GM18505 (cell line): ENCODE measurements around the gene POC1A.

Experiments used
- ATAC-seq: cut with Tn5 transposase; IDR thresholded peaks from one replicate; pipeline ENCODE4 v1.9.1; 2021; ENCODE audit not compliant: unreplicated experiment
- POLR2A ChIP-seq: IDR thresholded peaks from 4 replicates; pipeline ENCODE4 v1.6.1; 2011; ENCODE audit warnings: borderline replicate concordance; ENCODE audit not compliant: insufficient read depth, insufficient read length; ENCODE audit errors: extremely low read depth

The POC1A gene

GRCh38 chr3:52092891-52093290, 61.3 kb downstream of the POC1A start:
- TF ChIP-seq POLR2A, result no peak
- ATAC-seq, result no peak

GRCh38 chr3:52092271-52092660, 62.0 kb downstream of the POC1A start:
- no peak for ATAC-seq
- TF ChIP-seq POLR2A, result no peak

GRCh38 chr3:52091586-52092270, 62.5 kb downstream of the POC1A start:
- no peak for ATAC-seq
- no peak for TF ChIP-seq POLR2A

- ATAC-seq, result no peak
- TF ChIP-seq POLR2A, result no peak
These were observed 63.2 kb downstream of the POC1A start for GRCh38 chr3:52090933-52091468.

GRCh38 chr3:52090131-52090932, 63.9 kb downstream of the POC1A start:
- no peak for ATAC-seq

GRCh38 chr3:52089691-52090090, 64.5 kb downstream of the POC1A start:
- TF ChIP-seq POLR2A, result no peak
- ATAC-seq, result no peak

More at GRCh38 chr3:52090131-52090932, 63.9 kb downstream of the POC1A start:
- no peak for TF ChIP-seq POLR2A

GRCh38 chr3:52088445-52089367, 65.5 kb downstream of the POC1A start:
- TF ChIP-seq POLR2A, result no peak
- no peak for ATAC-seq

- no peak for TF ChIP-seq POLR2A
- ATAC-seq, result no peak
These were observed 66.5 kb downstream of the POC1A start for GRCh38 chr3:52087731-52088130.

- TF ChIP-seq POLR2A, result no peak
- ATAC-seq, result no peak
These were observed 67.1 kb downstream of the POC1A start for GRCh38 chr3:52086976-52087663.

- ATAC-seq, result no peak
- TF ChIP-seq POLR2A, result no peak
These were observed 67.8 kb downstream of the POC1A start for GRCh38 chr3:52086461-52086860.

GRCh38 chr3:52085681-52086282, 68.4 kb downstream of the POC1A start:
- no peak for TF ChIP-seq POLR2A
- no peak for ATAC-seq

- TF ChIP-seq POLR2A, result no peak
- ATAC-seq, result no peak
These were observed 69.1 kb downstream of the POC1A start for GRCh38 chr3:52084954-52085680.

GRCh38 chr3:52084216-52084945, 69.8 kb downstream of the POC1A start:
- no peak for ATAC-seq
- TF ChIP-seq POLR2A, result no peak
